Measurements from ENCODE around the gene NAGS.

GRCh38 chr17:43995150-43995471 lies 9.3 kb upstream of the NAGS start:
- TF ChIP-seq, protein P1, sequence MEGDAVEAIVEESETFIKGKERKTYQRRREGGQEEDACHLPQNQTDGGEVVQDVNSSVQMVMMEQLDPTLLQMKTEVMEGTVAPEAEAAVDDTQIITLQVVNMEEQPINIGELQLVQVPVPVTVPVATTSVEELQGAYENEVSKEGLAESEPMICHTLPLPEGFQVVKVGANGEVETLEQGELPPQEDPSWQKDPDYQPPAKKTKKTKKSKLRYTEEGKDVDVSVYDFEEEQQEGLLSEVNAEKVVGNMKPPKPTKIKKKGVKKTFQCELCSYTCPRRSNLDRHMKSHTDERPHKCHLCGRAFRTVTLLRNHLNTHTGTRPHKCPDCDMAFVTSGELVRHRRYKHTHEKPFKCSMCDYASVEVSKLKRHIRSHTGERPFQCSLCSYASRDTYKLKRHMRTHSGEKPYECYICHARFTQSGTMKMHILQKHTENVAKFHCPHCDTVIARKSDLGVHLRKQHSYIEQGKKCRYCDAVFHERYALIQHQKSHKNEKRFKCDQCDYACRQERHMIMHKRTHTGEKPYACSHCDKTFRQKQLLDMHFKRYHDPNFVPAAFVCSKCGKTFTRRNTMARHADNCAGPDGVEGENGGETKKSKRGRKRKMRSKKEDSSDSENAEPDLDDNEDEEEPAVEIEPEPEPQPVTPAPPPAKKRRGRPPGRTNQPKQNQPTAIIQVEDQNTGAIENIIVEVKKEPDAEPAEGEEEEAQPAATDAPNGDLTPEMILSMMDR (IDR thresholded peaks at IDR 0.05 in 4 of 5, conservative IDR thresholded peaks at IDR 0.05 in 1 of 5): peak in 1 of 5 experiments; percentile 6
- TF ChIP-seq POLR2A (IDR thresholded peaks at IDR 0.05): no peak
